Measurements from ENCODE around the gene PLK5.

GRCh38 chr19:1503089-1503924 lies 20.6 kb upstream of the PLK5 start:
- TF ChIP-seq POLR2A (IDR thresholded peaks at IDR 0.05; ENCODE audit: low read length) (no peak), GATA1 (IDR thresholded peaks at IDR 0.05; ENCODE audit: low read depth, low read length) (no peak)
